HEK293T (cell line): ENCODE results near the gene TAGLN2.

Experiments
- CTCF ChIA-PET: fragments of 350-600 bp; formaldehyde crosslinking; extraction: SDS; loops from one replicate; lab custom pipeline; 2021; ENCODE audit warnings: antibody characterized with exemption, inconsistent platforms; lab: Yijun Ruan, JAX
- POLR2A ChIA-PET: fragments of 350-600 bp; formaldehyde crosslinking; extraction: SDS; loops from one replicate; lab custom pipeline; 2020; ENCODE audit warnings: antibody characterized with exemption, inconsistent platforms; lab: Yijun Ruan, JAX
- DNase-seq: peaks from one replicate; pipeline ENCODE4 v3.0.0; 2012; ENCODE audit warnings: mixed read lengths; ENCODE audit errors: extremely low spot score
- ARNT ChIP-seq: fragments of 450-650 bp; IDR thresholded peaks from 2 replicates; pipeline ENCODE4 v1.6.1; 2017; ENCODE audit warnings: mild to moderate bottlenecking
- BHLHE40 ChIP-seq: fragments of 450-650 bp; IDR thresholded peaks from 2 replicates; pipeline ENCODE4 v1.6.1; 2016; ENCODE audit warnings: mild to moderate bottlenecking, moderate library complexity, borderline replicate concordance
- CTBP1 ChIP-seq: fragments of 450-650 bp; IDR thresholded peaks from 2 replicates; pipeline ENCODE4 v1.6.1; 2016; ENCODE audit warnings: borderline replicate concordance
- ELF4 ChIP-seq: fragments of 450-650 bp; IDR thresholded peaks from 2 replicates; pipeline ENCODE4 v1.6.1; 2017; ENCODE audit warnings: antibody characterized with exemption
- FOXA1 ChIP-seq: fragments of 450-650 bp; IDR thresholded peaks from 2 replicates; pipeline ENCODE4 v1.6.1; 2016; ENCODE audit warnings: mild to moderate bottlenecking
- FOXK2 ChIP-seq: fragments of 450-650 bp; IDR thresholded peaks from 2 replicates; pipeline ENCODE4 v1.6.1; 2016; ENCODE audit warnings: mild to moderate bottlenecking
- FOXM1 ChIP-seq: fragments of 450-650 bp; IDR thresholded peaks from 2 replicates; pipeline ENCODE4 v1.6.1; 2017; ENCODE audit warnings: mild to moderate bottlenecking, borderline replicate concordance
- HDGF ChIP-seq: fragments of 450-650 bp; IDR thresholded peaks from 2 replicates; pipeline ENCODE4 v1.6.1; 2017; ENCODE audit warnings: antibody characterized with exemption, borderline replicate concordance
- L3MBTL2 ChIP-seq: fragments of 450-650 bp; conservative IDR thresholded peaks from 2 replicates; pipeline ENCODE4 v1.6.1; 2016; ENCODE audit warnings: mild to moderate bottlenecking
- LEF1 ChIP-seq: fragments of 450-650 bp; IDR thresholded peaks from 2 replicates; pipeline ENCODE4 v1.6.1; 2017; ENCODE audit warnings: mild to moderate bottlenecking, borderline replicate concordance
- NFRKB ChIP-seq: fragments of 450-650 bp; IDR thresholded peaks from 2 replicates; pipeline ENCODE4 v1.6.1; 2016; ENCODE audit warnings: mild to moderate bottlenecking, moderate library complexity
- SP1 ChIP-seq: fragments of 450-650 bp; IDR thresholded peaks from 2 replicates; pipeline ENCODE4 v1.6.1; 2017
- SUZ12 ChIP-seq: fragments of 450-650 bp; IDR thresholded peaks from 2 replicates; pipeline ENCODE4 v1.6.1; 2016; ENCODE audit warnings: mild to moderate bottlenecking
- TARDBP ChIP-seq: fragments of 450-650 bp; IDR thresholded peaks from 2 replicates; pipeline ENCODE4 v1.6.1; 2016
- ZNF384 ChIP-seq: fragments of 450-650 bp; IDR thresholded peaks from 2 replicates; pipeline ENCODE4 v1.6.1; 2016
- TF ChIP-seq, protein P1 (sequence below): fragments of 450-650 bp; IDR thresholded peaks from 2 replicates; pipeline ENCODE4 v1.6.1; 2016

The TAGLN2 gene

DNA sequence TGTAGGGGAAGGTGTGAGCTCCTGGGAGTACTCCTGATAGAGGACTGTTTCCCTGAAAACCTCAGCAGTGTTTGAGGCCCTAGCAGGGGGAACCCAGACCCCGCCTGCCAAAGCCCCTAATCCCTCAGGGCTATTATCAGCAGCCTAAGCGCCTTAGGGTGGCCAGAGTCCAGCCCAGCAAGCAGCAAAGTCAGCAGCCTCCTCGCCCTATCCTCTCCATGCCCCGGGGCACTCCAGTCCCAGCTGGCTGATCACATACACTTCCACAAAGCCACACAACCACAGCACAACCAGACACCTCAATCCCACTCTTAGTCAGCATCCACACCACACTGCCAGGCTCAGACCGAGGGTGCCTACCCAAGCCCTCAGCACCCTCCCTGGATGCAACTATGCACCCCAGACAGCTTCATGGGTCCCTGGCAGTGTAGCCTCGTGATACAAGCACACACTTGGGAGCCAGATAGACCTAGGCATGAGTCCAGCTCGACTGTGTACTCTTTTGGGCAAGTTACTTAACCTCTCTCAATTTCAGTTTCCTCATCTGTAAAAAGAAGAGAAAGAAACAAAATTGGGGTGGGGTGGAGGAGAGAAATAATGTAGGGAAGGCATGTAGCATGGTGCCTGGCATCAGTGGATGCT is 13.0 kb upstream of the TAGLN2 start:
- CTCF ChIA-PET: interaction anchor here (0.6 to 9.6 kb wide), 4 partner anchors 44 to 139 kb away, joined by 3 to 60 read pairs (median 4); no protein-coding TSS in a partner anchor
- POLR2A ChIA-PET: interaction anchor here (1.0 to 1.8 kb wide), 2 partner anchors 13 to 92 kb away, joined by 3 to 7 read pairs; partner anchors contain the start of gene TAGLN2
- DNase-seq: no peak
- TF ChIP-seq BHLHE40: no peak
- TF ChIP-seq TARDBP: no peak
- TF ChIP-seq SP1: no peak
- no peak for TF ChIP-seq HDGF
- TF ChIP-seq CTBP1: no peak
- TF ChIP-seq, protein P1, sequence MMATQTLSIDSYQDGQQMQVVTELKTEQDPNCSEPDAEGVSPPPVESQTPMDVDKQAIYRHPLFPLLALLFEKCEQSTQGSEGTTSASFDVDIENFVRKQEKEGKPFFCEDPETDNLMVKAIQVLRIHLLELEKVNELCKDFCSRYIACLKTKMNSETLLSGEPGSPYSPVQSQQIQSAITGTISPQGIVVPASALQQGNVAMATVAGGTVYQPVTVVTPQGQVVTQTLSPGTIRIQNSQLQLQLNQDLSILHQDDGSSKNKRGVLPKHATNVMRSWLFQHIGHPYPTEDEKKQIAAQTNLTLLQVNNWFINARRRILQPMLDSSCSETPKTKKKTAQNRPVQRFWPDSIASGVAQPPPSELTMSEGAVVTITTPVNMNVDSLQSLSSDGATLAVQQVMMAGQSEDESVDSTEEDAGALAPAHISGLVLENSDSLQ: no peak
- no peak for TF ChIP-seq FOXM1
- TF ChIP-seq FOXK2: no peak
- TF ChIP-seq ZNF384: no peak
- no peak for TF ChIP-seq ARNT
- TF ChIP-seq NFRKB: no peak
- no peak for TF ChIP-seq ELF4
- no peak for TF ChIP-seq LEF1
- TF ChIP-seq SUZ12: no peak
- TF ChIP-seq FOXA1: no peak
- no peak for TF ChIP-seq L3MBTL2

DNA sequence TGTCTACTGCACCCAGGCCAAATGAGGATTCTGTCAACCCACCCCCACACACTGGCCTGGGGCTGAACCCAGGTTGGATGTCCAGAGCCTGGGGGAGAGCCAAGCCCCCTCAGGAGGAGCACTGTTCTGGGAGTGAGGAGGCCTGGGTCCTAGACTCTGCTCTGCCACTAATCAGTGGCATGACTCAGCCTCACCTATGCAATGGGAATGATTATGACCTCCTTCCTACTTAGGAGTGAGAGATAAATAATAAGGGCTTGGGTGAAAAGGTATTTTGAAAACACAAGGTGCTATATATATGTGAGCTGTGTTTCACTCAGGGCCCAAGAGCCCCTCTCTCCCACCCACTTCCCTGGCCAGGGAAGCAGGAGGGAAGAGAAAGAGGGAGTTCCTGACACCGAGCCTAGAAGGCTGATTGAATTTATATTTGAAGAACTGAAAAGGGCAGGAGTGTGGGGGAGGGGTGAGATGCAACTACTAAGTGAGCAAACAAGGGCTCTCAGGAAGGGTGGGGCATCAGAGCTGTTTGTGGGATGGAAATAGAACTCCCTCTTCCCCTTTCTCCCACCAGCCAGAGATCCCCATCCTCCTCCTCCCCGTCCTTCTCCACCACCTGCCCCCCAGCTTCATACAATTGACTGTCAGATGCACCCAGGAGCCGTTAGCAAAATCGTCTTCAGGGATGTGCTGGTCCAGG is 11.9 kb upstream of the TAGLN2 start:
- CTCF ChIA-PET: interaction anchor here (9.6 kb wide), 1 partner anchor 69 kb away, joined by 60 read pairs; no protein-coding TSS in a partner anchor
- DNase-seq: no peak
- TF ChIP-seq ARNT: no peak
- TF ChIP-seq TARDBP: no peak
- no peak for TF ChIP-seq NFRKB
- TF ChIP-seq HDGF: no peak
- TF ChIP-seq LEF1: no peak
- TF ChIP-seq, protein P1: no peak
- POLR2A ChIA-PET: no interaction called here

DNA sequence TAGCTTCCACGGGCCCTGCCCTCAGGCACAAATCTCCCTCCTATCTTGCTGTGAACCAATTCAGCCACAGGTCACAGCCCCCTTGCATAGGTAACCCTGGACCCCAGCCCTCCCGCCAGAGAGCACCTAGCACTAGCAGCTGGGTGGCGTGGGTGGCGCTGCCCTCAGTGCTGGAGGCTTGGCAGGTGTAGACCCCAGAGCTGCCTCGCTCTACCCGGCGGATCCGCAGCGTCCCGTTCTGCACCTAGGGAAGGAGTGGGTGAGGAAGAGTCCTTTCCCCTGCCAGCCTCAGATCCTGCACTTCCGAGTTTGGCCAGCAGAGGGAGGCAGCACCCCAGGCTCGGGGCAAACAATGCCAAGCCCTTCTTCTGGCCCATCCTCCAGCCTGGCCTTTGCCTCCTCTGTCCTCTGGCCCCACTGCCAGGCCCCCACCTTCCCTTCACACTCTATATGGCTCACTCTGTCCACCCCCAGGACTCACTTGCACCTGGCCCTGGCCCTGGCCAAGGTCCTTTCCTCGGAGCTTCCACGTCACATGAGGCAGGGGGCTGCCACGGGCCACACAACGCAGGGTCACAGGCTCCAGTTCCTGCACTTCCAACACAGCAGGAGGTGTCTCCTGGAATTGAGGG is 11.1 kb upstream of the TAGLN2 start:
- TF ChIP-seq FOXA1 (no peak), FOXM1 (no peak), SUZ12 (no peak), TARDBP (no peak), L3MBTL2 (no peak), FOXK2 (no peak), SP1 (no peak), CTBP1 (no peak), ZNF384 (no peak), NFRKB (no peak), BHLHE40 (no peak), HDGF (no peak)
- TF ChIP-seq, protein P1: no peak
- ChIA-PET CTCF (interaction anchor here (1.1 to 9.6 kb wide), 2 partner anchors 70 to 83 kb away, joined by 3 to 60 read pairs; no protein-coding TSS in a partner anchor), POLR2A (no interaction called here)
- peak; percentile 89 for DNase-seq

DNA sequence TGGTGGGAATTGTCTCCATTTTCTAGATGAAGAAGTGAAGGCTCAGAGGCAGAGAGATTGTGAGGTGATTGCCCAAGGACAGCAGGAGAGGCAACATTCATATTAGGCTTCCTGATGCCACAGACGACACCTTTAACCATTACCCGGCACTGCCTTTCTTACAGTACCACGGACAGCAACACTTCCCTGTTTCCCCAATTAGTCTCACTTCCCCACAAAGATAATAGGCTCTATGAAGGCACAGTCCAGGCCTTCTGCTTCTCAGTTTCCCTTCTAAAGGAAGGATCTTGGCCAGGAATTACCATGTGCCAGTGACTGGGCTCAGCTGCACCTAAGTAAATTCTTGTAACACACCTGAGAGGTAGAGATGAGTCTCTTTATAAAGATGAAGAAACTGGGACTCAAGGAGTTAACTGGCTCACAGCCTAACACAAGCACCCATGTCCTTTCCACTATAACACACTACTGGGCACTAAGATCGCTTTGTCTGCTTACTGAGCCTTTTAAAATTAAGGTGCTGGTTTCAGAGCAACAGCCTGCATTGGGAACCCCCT is 10.5 kb upstream of the TAGLN2 start:
- TF ChIP-seq, protein P1: no peak
- TF ChIP-seq LEF1 (no peak), FOXA1 (no peak), NFRKB (no peak), FOXM1 (no peak), TARDBP (no peak), BHLHE40 (no peak), ARNT (no peak), SP1 (no peak), L3MBTL2 (no peak), ELF4 (no peak), CTBP1 (no peak), HDGF (no peak), ZNF384 (no peak), FOXK2 (no peak), SUZ12 (no peak)
- CTCF ChIA-PET: interaction anchor here (1.1 to 9.6 kb wide), 2 partner anchors 70 to 84 kb away, joined by 3 to 60 read pairs; no protein-coding TSS in a partner anchor
- DNase-seq: no peak
- POLR2A ChIA-PET: interaction anchor here (3.8 kb wide), 1 partner anchor 11 kb away, joined by 14 read pairs; the partner anchor contains the start of gene TAGLN2
